Measurements from ENCODE around the gene ABHD14A.

ABHD14A gene

GRCh38 chr3:51945926-51946705 lies 28.7 kb upstream of the ABHD14A start:
- DNase-seq (ENCODE audit: low read depth): no peak
- H3K4me3 ChIP-seq (ENCODE audit: low read depth, low read length): no peak overlapping the region
- no peak for TF ChIP-seq CTCF (IDR thresholded peaks at IDR 0.05; ENCODE audit: low read depth, low read length, missing control alignments)
- in situ Hi-C loops (cut with HindIII; ENCODE audit: low sequenced_read_pairs): no loop called here

DNA sequence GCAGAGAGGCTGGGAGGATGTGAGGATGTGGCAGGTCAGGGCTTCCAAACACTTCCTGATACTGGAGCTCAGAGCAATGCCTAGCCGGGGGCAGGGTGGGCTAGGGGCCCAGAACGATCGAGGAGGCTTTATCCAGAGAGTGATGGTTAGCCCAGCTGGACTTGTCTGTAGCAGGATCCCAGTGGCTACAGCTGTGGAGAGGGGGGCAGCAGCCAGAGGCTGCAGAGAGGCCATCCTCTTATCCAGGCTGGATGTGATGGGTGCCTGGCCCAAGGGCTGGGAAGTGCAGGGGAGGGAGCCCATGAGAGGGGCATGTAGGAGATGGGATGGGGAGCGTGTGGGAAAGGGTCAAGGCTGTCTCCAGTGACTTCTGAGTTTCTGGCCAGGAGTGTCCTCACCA lies 28.1 kb upstream of the ABHD14A start:
- no peak overlapping the region for H3K4me3 ChIP-seq (ENCODE audit: low read depth, low read length)
- in situ Hi-C loops (cut with HindIII; ENCODE audit: low sequenced_read_pairs): no loop called here
- no peak for DNase-seq (ENCODE audit: low read depth)
- no peak for TF ChIP-seq CTCF (IDR thresholded peaks at IDR 0.05; ENCODE audit: low read depth, low read length, missing control alignments)

DNA sequence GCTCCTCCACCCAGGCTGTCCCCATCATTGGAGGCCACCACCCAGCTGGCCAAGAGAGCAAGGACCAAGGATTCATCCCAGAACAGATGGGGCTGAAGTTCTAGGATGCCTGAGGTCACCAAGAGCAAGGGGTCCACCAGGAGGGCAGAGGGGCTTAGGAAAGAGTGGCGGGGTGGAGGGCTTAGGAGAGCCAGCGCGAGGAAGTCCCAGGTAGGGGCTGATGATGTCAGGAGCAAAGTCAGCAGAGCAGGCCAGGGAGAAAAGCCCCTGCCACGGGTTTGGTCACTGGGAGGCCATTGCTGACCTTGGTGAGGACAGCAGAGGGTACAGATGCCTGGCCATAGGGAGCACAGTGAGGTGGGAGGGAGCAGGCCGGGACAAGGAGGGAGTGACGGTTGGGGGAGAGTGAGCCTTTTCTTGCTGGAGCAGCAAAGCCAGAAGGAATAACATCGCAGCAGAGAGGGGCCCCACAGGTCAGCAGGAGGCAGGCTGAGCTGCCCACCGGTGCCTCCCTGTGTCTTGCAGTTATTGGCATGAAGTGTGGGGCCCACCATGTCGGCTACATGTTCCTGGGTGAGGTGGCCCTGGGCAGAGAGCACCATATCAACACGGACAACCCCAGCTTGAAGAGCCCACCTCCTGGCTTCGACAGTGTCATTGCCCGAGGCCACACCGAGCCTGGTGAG lies 27.5 kb upstream of the ABHD14A start:
- DNase-seq (ENCODE audit: low read depth): no peak
- TF ChIP-seq CTCF (IDR thresholded peaks at IDR 0.05; ENCODE audit: low read depth, low read length, missing control alignments): no peak
- no peak overlapping the region for H3K4me3 ChIP-seq (ENCODE audit: low read depth, low read length)
- in situ Hi-C loops (cut with HindIII; ENCODE audit: low sequenced_read_pairs): no loop called here

GRCh38 chr3:51948016-51948580 lies 26.8 kb upstream of the ABHD14A start:
- H3K4me3 ChIP-seq (ENCODE audit: low read depth, low read length): no peak overlapping the region
- TF ChIP-seq CTCF (IDR thresholded peaks at IDR 0.05; ENCODE audit: low read depth, low read length, missing control alignments): no peak
- in situ Hi-C loops (cut with HindIII; ENCODE audit: low sequenced_read_pairs): no loop called here
- DNase-seq (ENCODE audit: low read depth): no peak

GRCh38 chr3:51949121-51949520 lies 25.7 kb upstream of the ABHD14A start:
- no peak for TF ChIP-seq CTCF (IDR thresholded peaks at IDR 0.05; ENCODE audit: low read depth, low read length, missing control alignments)
- in situ Hi-C loops (cut with HindIII; ENCODE audit: low sequenced_read_pairs): no loop called here
- no peak overlapping the region for H3K4me3 ChIP-seq (ENCODE audit: low read depth, low read length)
- DNase-seq (ENCODE audit: low read depth): no peak

- no peak for TF ChIP-seq CTCF (IDR thresholded peaks at IDR 0.05; ENCODE audit: low read depth, low read length, missing control alignments)
- in situ Hi-C loops (cut with HindIII; ENCODE audit: low sequenced_read_pairs): no loop called here
- DNase-seq (ENCODE audit: low read depth): no peak
- no peak overlapping the region for H3K4me3 ChIP-seq (ENCODE audit: low read depth, low read length)
Measured at GRCh38 chr3:51950899-51951298, 24.0 kb upstream of the ABHD14A start.

Measured in astrocyte of the cerebellum (primary cell).